ENCODE results near the gene MFSD11. TPM values are rescaled to one million over a fixed set of nuclear protein-coding genes. Genes with fewer than 3 reads are reported as not detected.
"Not testable (repeated sequence)": the region's sequence is repeated elsewhere in the genome, so short reads cannot be mapped to it uniquely, and the experiment has no call there.

MFSD11 gene
- total and polyA plus RNA-seq, 8 donors, result 23.6 to 38.4 (median 35.3) TPM

- intact Hi-C loops (cut with DNase I), result no loop called here
- Histone ChIP-seq H3K9me3 (no peaks in the 10 kb centered on the region), H3K4me3 (peak overlapping the region; percentile 94 to 99), H3K36me3 (peaks cover 3 to 57% of the 10 kb centered on the region in 2 donors), H3K27me3 (no peaks in the 10 kb centered on the region), H3K27ac (peak overlapping the region; percentile 100), H3K4me1 (peaks cover 17 to 70% of the 10 kb centered on the region in 2 donors)
- DNase-seq (peak in 3 of 4 donors; percentile 71 to 91 (median 84)), ATAC-seq (peak; percentile 63)
- TF ChIP-seq CTCF (IDR thresholded peaks at IDR 0.05), result no peak
These were observed 12.2 kb upstream of the MFSD11 start for GRCh38 chr17:76725580-76726230.

GRCh38 chr17:76726231-76726775, 11.6 kb upstream of the MFSD11 start, which contains the start of gene JMJD6:
Gene JMJD6 (minus strand): TSS chr17:76726606. CDS start chr17:76726475, 131 bp downstream.
- no peaks in the 10 kb centered on the region for H3K27me3 ChIP-seq
- H3K36me3 ChIP-seq, result peaks cover 3 to 56% of the 10 kb centered on the region in 2 donors
- H3K9me3 ChIP-seq, result no peaks in the 10 kb centered on the region
- DNase-seq (peak; percentile 95 to 98 (median 98)), ATAC-seq (peak; percentile 93)
- intact Hi-C loops (cut with DNase I), result no loop called here
- no peak for TF ChIP-seq CTCF (IDR thresholded peaks at IDR 0.05)
- peaks cover 17 to 74% of the 10 kb centered on the region in 2 donors for H3K4me1 ChIP-seq
- peak within 1 kb of the TSS; percentile 94 to 99 for H3K4me3 ChIP-seq
- H3K27ac ChIP-seq, result peak within 1 kb of the TSS; percentile 100

- intact Hi-C loops (cut with DNase I), result no loop called here
- Histone ChIP-seq H3K27me3 (no peaks in the 10 kb centered on the region), H3K9me3 (no peaks in the 10 kb centered on the region), H3K27ac (peak within 1 kb of the TSS; percentile 100), H3K4me1 (peaks cover 17 to 80% of the 10 kb centered on the region in 2 donors), H3K36me3 (peaks cover 3 to 56% of the 10 kb centered on the region in 2 donors), H3K4me3 (peak within 1 kb of the TSS; percentile 94 to 99)
- ATAC-seq (peak; percentile 73), DNase-seq (peak in 3 of 4 donors; percentile 74 to 89 (median 88))
- TF ChIP-seq CTCF (IDR thresholded peaks at IDR 0.05), result peak; percentile 43 to 58
These were observed 10.9 kb upstream of the MFSD11 start, which contains the start of gene METTL23 for GRCh38 chr17:76726776-76727718. Gene METTL23 (plus strand): TSS chr17:76726839. CDS start chr17:76729711, 2,872 bp downstream.

GRCh38 chr17:76727745-76728456, 10.0 kb upstream of the MFSD11 start:
- Histone ChIP-seq H3K4me1 (peaks cover 17 to 81% of the 10 kb centered on the region in 2 donors), H3K4me3 (peak overlapping the region; percentile 94 to 99), H3K36me3 (peaks cover 3 to 56% of the 10 kb centered on the region in 2 donors), H3K27ac (peak overlapping the region; percentile 100), H3K27me3 (no peaks in the 10 kb centered on the region), H3K9me3 (no peaks in the 10 kb centered on the region)
- TF ChIP-seq CTCF (IDR thresholded peaks at IDR 0.05), result no peak
- intact Hi-C loops (cut with DNase I), result no loop called here
- no peak for DNase-seq
- no peak for ATAC-seq

- intact Hi-C loops (cut with DNase I); H3K27me3 ChIP-seq; H3K4me3 ChIP-seq; ATAC-seq; DNase-seq; H3K27ac ChIP-seq; H3K9me3 ChIP-seq: not testable (repeated sequence)
- Histone ChIP-seq H3K36me3 (peaks cover 0 to 62% of the 10 kb centered on the region in 2 donors), H3K4me1 (peaks cover 16 to 83% of the 10 kb centered on the region in 2 donors)
These were observed 5.9 kb upstream of the MFSD11 start for GRCh38 chr17:76731800-76732733.

All from left lung (tissue), 10 donors.